Measurements from ENCODE around the gene PRR12.

GRCh38 chr19:49654581-49654980 is 63.6 kb downstream of the PRR12 start:
- no peak for TF ChIP-seq EZH2 (IDR thresholded peaks at IDR 0.05; ENCODE audit: low read length, missing control alignments)
- no peak for TF ChIP-seq CTCF (conservative IDR thresholded peaks at IDR 0.05 in 1 of 2, IDR thresholded peaks at IDR 0.05 in 1 of 2; ENCODE audit: low read depth in 1 of 2, low read length in 2 of 2)
